Neural cell (in vitro differentiated cells): Measurements from ENCODE around the gene RACK1. TPM values are rescaled to one million over a fixed set of nuclear protein-coding genes. Genes with fewer than 3 reads are reported as not detected.

ENCODE experiments used
- H2AFZ ChIP-seq: fragments of 200-600, 300-800 bp; sonication (generic), shearing (Covaris generic); 2 replicates; pipeline ENCODE4 v1.6.0; 2014; ENCODE audit warnings: low read depth, mild to moderate bottlenecking, antibody characterized with exemption, low read length, moderate library complexity
- H3F3A ChIP-seq: fragments of 200-600 bp; shearing (Covaris generic); 2 replicates; pipeline ENCODE4 v1.6.1; 2016; ENCODE audit warnings: mild to moderate bottlenecking, moderate library complexity, mixed read lengths, antibody characterized with exemption, low read length; ENCODE audit not compliant: insufficient read depth, poor library complexity, severe bottlenecking
- H3K27ac ChIP-seq: fragments of 200-600, 300-800 bp; sonication (generic), shearing (Covaris generic); 2 replicates; pipeline ENCODE4 v1.5.1; 2014; ENCODE audit warnings: mild to moderate bottlenecking, low read length, moderate library complexity
- H3K27me3 ChIP-seq: fragments of 300-800, 200-600 bp; sonication (generic), shearing (Covaris generic); 2 replicates; pipeline ENCODE4 v1.6.0; 2014; ENCODE audit warnings: mild to moderate bottlenecking, low read depth, low read length, moderate library complexity; ENCODE audit not compliant: insufficient read depth
- H3K36me3 ChIP-seq: fragments of 300-800, 200-600 bp; sonication (generic), shearing (Covaris generic); 2 replicates; pipeline ENCODE4 v1.5.1; 2014; ENCODE audit warnings: mild to moderate bottlenecking, antibody characterized with exemption, low read length, moderate library complexity; ENCODE audit not compliant: insufficient read depth
- H3K4me2 ChIP-seq: fragments of 300-800, 200-600 bp; sonication (generic), shearing (Covaris generic); 2 replicates; pipeline ENCODE4 v1.6.0; 2014; ENCODE audit warnings: mild to moderate bottlenecking, low read length
- H3K4me3 ChIP-seq: fragments of 300-800, 200-600 bp; sonication (generic), shearing (Covaris generic); 2 replicates; pipeline ENCODE4 v1.5.1; 2014; ENCODE audit warnings: mild to moderate bottlenecking, low read length, moderate library complexity
- H3K79me2 ChIP-seq: fragments of 200-600 bp; shearing (Covaris generic); replicated peaks from 2 replicates; pipeline ENCODE4 v1.6.0; 2014; ENCODE audit warnings: mild to moderate bottlenecking, low read length, moderate library complexity; ENCODE audit not compliant: insufficient read depth
- H3K9ac ChIP-seq: fragments of 300-800, 200-600 bp; sonication (generic), shearing (Covaris generic); 2 replicates; pipeline ENCODE4 v1.6.1; 2016; ENCODE audit warnings: mild to moderate bottlenecking, low read length, mixed read lengths
- H3K9me2 ChIP-seq: fragments of 200-600 bp; shearing (Covaris generic); 2 replicates; pipeline ENCODE4 v1.6.1; 2016; ENCODE audit warnings: mild to moderate bottlenecking, low read length, mixed read lengths; ENCODE audit not compliant: insufficient read depth
- H3K9me3 ChIP-seq: fragments of 200-600, 300-800 bp; sonication (generic), shearing (Covaris generic); 2 replicates; pipeline ENCODE4 v1.6.1; 2016; ENCODE audit warnings: mild to moderate bottlenecking, mixed run types, low read length, moderate library complexity, mixed read lengths
- H4K20me1 ChIP-seq: fragments of 200-600 bp; shearing (Covaris generic); 2 replicates; pipeline ENCODE4 v1.6.1; 2016; ENCODE audit warnings: mild to moderate bottlenecking, mixed run types; ENCODE audit not compliant: insufficient read depth
- EP300 ChIP-seq: fragments of 450-650 bp; conservative IDR thresholded peaks from 2 replicates; pipeline ENCODE4 v1.6.1; 2014; ENCODE audit warnings: antibody characterized with exemption, mild to moderate bottlenecking, moderate library complexity; ENCODE audit not compliant: poor library complexity, severe bottlenecking
- EZH2 ChIP-seq: fragments of 200-600, 300-800 bp; shearing (Covaris generic), sonication (generic); IDR thresholded peaks from 2 replicates; pipeline ENCODE4 v1.6.1; 2014; ENCODE audit warnings: antibody characterized with exemption, low read length, borderline replicate concordance, mild to moderate bottlenecking; ENCODE audit not compliant: insufficient read depth, poor library complexity, severe bottlenecking
- MXI1 ChIP-seq: fragments of 450-650 bp; conservative IDR thresholded peaks from 2 replicates; pipeline ENCODE4 v1.6.1; 2014; ENCODE audit warnings: antibody characterized with exemption, mild to moderate bottlenecking; ENCODE audit not compliant: poor library complexity, severe bottlenecking
- POLR2AphosphoS5 ChIP-seq: IDR thresholded peaks from 2 replicates; pipeline ENCODE4 v1.6.1; 2012
- RAD21 ChIP-seq: fragments of 450-650 bp; conservative IDR thresholded peaks from 2 replicates; pipeline ENCODE4 v1.6.1; 2014; ENCODE audit warnings: antibody characterized with exemption, mild to moderate bottlenecking, moderate library complexity
- SMC3 ChIP-seq: fragments of 450-650 bp; conservative IDR thresholded peaks from 2 replicates; pipeline ENCODE4 v1.6.1; 2014; ENCODE audit warnings: antibody characterized with exemption, mild to moderate bottlenecking, moderate library complexity; ENCODE audit not compliant: poor library complexity
- TAF1 ChIP-seq: IDR thresholded peaks from 2 replicates; pipeline ENCODE4 v1.6.1; 2012; ENCODE audit warnings: low read depth
- polyA plus RNA-seq: library from polyadenylated mRNA; depleted of rRNA; stranded (reverse); fragments of >200 nt; gene quantifications from 2 replicates; pipeline ENCODE4 v1.2.3, GENCODE V29; 2014
- TF ChIP-seq, protein P1 (sequence below): fragments of 450-650 bp; IDR thresholded peaks from 2 replicates; pipeline ENCODE4 v1.5.1; 2014; ENCODE audit warnings: antibody characterized with exemption, mild to moderate bottlenecking, moderate library complexity; ENCODE audit not compliant: poor library complexity, severe bottlenecking
- TF ChIP-seq, protein P2 (sequence below): IDR thresholded peaks from 2 replicates; pipeline ENCODE4 v1.6.1; 2012; ENCODE audit warnings: borderline replicate concordance

The RACK1 gene
- polyA plus RNA-seq, 1 donor from 2014 or later = 2,178 TPM

DNA sequence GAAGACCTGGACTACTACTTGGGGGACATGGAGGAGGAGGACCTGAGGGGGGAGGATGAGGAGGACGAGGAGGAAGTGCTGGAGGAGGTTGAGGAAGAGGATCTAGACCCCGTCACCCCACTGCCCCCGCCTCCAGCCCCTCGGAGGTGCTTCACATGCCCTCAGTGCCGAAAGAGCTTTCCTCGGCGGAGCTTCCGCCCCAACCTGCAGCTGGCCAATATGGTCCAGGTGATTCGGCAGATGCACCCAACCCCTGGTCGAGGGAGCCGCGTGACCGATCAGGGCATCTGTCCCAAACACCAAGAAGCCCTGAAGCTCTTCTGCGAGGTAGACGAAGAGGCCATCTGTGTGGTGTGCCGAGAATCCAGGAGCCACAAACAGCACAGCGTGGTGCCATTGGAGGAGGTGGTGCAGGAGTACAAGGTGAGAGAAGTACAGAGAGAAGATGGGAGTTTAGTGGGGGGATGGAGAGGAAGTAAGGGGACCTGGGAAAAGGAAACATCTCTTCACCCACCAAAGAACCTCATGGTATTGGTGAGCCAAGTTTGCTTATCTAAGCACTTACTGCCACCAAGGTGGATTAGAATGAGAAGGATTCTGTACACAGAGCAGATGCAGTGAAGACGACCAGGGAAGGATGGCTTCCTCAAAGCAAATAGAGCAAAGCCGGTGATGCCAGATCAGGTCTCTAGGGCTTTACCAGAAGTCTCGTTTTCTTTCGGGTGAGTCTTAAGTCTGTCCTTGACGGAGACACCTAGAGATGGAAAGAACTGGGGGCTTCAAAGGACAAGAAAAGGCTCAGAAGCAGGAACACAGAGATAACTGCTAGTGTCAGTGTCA, 19.1 kb downstream of the RACK1 start:
- Histone ChIP-seq H3K36me3 (no peaks in the 10 kb centered on the region), H3F3A (no peaks in the 10 kb centered on the region), H3K9me2 (no peaks in the 10 kb centered on the region), H3K79me2 (peaks cover 24% of the 10 kb centered on the region), H3K27ac (peak overlapping the region; percentile 96), H3K4me2 (peak overlapping the region; percentile 94), H3K9me3 (no peaks in the 10 kb centered on the region), H3K27me3 (no peaks in the 10 kb centered on the region), H3K4me3 (peak overlapping the region; percentile 93), H4K20me1 (no peaks in the 10 kb centered on the region), H2AFZ (peak overlapping the region; percentile 73), H3K9ac (peak overlapping the region; percentile 96)
- no peak for TF ChIP-seq MXI1

DNA sequence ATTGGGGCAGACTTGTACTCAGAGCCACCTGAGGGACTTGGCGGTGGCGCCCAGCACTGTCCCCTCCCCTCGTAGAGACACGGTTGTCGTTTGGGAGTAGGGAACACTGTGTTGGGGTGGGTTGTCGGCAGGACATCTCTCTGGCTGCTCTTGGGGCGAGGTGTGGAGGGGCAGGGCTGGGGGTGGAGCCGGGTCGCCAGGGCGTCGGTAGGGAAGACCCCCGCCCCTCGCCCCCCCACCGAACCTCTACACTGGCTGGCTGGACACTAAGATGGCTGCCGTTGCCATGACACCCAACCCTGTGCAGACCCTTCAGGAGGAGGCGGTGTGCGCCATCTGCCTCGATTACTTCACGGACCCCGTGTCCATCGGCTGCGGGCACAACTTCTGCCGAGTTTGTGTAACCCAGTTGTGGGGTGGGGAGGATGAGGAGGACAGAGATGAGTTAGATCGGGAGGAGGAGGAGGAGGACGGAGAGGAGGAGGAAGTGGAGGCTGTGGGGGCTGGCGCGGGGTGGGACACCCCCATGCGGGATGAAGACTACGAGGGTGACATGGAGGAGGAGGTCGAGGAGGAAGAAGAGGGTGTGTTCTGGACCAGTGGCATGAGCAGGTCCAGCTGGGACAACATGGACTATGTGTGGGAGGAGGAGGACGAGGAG, 19.8 kb downstream of the RACK1 start:
- peak overlapping the region; percentile 73 for H2AFZ ChIP-seq
- peak overlapping the region; percentile 96 for H3K9ac ChIP-seq
- TF ChIP-seq SMC3 (no peak), MXI1 (peak; percentile 41)
- H3K27me3 ChIP-seq = no peaks in the 10 kb centered on the region
- no peaks in the 10 kb centered on the region for H3F3A ChIP-seq
- peaks cover 24% of the 10 kb centered on the region for H3K79me2 ChIP-seq
- no peaks in the 10 kb centered on the region for H3K9me3 ChIP-seq
- no peaks in the 10 kb centered on the region for H4K20me1 ChIP-seq
- no peaks in the 10 kb centered on the region for H3K36me3 ChIP-seq
- H3K4me3 ChIP-seq = peak overlapping the region; percentile 93
- no peaks in the 10 kb centered on the region for H3K9me2 ChIP-seq
- H3K27ac ChIP-seq = peak overlapping the region; percentile 96
- peak overlapping the region; percentile 94 for H3K4me2 ChIP-seq

DNA sequence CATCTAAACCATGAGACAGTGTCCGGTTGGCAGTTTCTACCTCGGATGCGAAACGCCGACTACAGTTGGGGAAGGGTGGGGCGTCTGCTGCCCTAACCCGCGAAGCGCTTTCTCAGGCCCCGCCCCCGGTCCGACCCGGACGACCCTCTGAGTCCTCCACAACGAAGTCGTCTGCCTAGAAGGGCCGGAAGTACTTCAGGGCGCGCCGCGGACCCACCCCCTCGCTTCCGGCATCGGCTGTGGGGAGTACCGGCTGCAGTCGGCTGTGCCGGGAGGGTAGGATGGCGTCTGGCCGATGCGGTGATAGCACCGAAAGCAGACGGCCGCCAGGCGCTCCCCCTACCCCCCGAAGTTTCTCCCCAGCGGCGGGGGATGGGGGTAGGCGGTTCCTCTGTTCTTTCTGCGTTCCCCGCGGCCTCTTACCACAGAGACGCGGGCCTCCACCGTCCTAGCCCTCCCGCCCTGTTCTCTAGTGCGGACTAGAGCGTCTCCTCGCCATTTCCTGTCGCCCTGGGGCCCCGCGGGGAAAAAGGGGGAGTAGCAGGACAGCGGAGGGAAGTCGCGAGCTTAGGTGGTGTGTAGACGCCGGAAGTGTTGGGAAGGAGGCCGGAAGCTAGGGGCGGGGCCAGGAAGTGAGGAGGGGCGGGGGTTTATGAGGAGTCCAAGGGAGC, 20.5 kb downstream of the RACK1 start, which contains the start of gene TRIM41:
Gene TRIM41, plus strand, starts transcription at position 224 of the 671 bp plus-strand sequence. CDS start 719 bp downstream, outside the sequence.
- Histone ChIP-seq H3K36me3 (no peaks in the 10 kb centered on the region), H2AFZ (peak within 1 kb of the TSS; percentile 78), H3K4me3 (peak within 1 kb of the TSS; percentile 93), H3K4me2 (peak within 1 kb of the TSS; percentile 94), H4K20me1 (no peaks in the 10 kb centered on the region), H3K9me3 (no peaks in the 10 kb centered on the region), H3K27ac (peak within 1 kb of the TSS; percentile 96), H3K79me2 (peaks cover 24% of the 10 kb centered on the region), H3K9me2 (no peaks in the 10 kb centered on the region), H3F3A (no peaks in the 10 kb centered on the region), H3K9ac (peak within 1 kb of the TSS; percentile 96), H3K27me3 (no peaks in the 10 kb centered on the region)
- TF ChIP-seq POLR2AphosphoS5 (peak; percentile 98), TAF1 (peak; percentile 80), EP300 (peak; percentile 72), SMC3 (no peak), EZH2 (no peak), RAD21 (peak; percentile 34), MXI1 (peak; percentile 59)
- TF ChIP-seq, protein P1, sequence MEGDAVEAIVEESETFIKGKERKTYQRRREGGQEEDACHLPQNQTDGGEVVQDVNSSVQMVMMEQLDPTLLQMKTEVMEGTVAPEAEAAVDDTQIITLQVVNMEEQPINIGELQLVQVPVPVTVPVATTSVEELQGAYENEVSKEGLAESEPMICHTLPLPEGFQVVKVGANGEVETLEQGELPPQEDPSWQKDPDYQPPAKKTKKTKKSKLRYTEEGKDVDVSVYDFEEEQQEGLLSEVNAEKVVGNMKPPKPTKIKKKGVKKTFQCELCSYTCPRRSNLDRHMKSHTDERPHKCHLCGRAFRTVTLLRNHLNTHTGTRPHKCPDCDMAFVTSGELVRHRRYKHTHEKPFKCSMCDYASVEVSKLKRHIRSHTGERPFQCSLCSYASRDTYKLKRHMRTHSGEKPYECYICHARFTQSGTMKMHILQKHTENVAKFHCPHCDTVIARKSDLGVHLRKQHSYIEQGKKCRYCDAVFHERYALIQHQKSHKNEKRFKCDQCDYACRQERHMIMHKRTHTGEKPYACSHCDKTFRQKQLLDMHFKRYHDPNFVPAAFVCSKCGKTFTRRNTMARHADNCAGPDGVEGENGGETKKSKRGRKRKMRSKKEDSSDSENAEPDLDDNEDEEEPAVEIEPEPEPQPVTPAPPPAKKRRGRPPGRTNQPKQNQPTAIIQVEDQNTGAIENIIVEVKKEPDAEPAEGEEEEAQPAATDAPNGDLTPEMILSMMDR = peak; percentile 14
- TF ChIP-seq, protein P2, sequence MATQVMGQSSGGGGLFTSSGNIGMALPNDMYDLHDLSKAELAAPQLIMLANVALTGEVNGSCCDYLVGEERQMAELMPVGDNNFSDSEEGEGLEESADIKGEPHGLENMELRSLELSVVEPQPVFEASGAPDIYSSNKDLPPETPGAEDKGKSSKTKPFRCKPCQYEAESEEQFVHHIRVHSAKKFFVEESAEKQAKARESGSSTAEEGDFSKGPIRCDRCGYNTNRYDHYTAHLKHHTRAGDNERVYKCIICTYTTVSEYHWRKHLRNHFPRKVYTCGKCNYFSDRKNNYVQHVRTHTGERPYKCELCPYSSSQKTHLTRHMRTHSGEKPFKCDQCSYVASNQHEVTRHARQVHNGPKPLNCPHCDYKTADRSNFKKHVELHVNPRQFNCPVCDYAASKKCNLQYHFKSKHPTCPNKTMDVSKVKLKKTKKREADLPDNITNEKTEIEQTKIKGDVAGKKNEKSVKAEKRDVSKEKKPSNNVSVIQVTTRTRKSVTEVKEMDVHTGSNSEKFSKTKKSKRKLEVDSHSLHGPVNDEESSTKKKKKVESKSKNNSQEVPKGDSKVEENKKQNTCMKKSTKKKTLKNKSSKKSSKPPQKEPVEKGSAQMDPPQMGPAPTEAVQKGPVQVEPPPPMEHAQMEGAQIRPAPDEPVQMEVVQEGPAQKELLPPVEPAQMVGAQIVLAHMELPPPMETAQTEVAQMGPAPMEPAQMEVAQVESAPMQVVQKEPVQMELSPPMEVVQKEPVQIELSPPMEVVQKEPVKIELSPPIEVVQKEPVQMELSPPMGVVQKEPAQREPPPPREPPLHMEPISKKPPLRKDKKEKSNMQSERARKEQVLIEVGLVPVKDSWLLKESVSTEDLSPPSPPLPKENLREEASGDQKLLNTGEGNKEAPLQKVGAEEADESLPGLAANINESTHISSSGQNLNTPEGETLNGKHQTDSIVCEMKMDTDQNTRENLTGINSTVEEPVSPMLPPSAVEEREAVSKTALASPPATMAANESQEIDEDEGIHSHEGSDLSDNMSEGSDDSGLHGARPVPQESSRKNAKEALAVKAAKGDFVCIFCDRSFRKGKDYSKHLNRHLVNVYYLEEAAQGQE = peak; percentile 76
